ENCODE measurements around the gene F2RL3.

DNA sequence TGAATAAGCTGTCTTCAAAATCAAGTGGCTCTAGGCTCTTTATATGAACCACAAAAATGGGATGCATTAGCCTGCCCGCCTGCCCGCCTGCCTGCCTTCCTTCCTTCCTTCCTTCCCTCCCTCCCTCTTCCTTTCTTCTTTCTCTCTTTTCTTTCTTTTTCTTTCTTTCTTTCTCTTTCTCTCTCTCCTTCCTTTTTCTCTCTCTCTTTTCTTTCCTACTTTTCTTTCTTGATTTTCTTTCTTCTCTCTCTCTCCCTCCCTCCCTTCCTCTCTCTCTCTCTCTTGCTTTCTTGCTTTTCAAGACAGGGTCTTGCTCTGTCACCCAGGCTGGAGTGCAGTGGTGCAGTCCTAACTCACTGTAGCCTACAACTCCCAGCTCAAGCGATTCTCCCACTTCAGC is 26.9 kb downstream of the F2RL3 start:
- no peak for TF ChIP-seq EP300 (conservative IDR thresholded peaks at IDR 0.05; ENCODE audit: poor library complexity, severe bottlenecking)
- TF ChIP-seq, protein P1, sequence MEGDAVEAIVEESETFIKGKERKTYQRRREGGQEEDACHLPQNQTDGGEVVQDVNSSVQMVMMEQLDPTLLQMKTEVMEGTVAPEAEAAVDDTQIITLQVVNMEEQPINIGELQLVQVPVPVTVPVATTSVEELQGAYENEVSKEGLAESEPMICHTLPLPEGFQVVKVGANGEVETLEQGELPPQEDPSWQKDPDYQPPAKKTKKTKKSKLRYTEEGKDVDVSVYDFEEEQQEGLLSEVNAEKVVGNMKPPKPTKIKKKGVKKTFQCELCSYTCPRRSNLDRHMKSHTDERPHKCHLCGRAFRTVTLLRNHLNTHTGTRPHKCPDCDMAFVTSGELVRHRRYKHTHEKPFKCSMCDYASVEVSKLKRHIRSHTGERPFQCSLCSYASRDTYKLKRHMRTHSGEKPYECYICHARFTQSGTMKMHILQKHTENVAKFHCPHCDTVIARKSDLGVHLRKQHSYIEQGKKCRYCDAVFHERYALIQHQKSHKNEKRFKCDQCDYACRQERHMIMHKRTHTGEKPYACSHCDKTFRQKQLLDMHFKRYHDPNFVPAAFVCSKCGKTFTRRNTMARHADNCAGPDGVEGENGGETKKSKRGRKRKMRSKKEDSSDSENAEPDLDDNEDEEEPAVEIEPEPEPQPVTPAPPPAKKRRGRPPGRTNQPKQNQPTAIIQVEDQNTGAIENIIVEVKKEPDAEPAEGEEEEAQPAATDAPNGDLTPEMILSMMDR (IDR thresholded peaks at IDR 0.05; ENCODE audit: poor library complexity, severe bottlenecking): no peak
- TF ChIP-seq MXI1 (conservative IDR thresholded peaks at IDR 0.05; ENCODE audit: poor library complexity, severe bottlenecking): no peak
- no peak for TF ChIP-seq POLR2AphosphoS5 (IDR thresholded peaks at IDR 0.05)
- TF ChIP-seq RAD21 (conservative IDR thresholded peaks at IDR 0.05): no peak
- TF ChIP-seq EZH2 (IDR thresholded peaks at IDR 0.05; ENCODE audit: borderline replicate concordance, insufficient read depth, low read length, poor library complexity, severe bottlenecking): no peak
- TF ChIP-seq, protein P2, sequence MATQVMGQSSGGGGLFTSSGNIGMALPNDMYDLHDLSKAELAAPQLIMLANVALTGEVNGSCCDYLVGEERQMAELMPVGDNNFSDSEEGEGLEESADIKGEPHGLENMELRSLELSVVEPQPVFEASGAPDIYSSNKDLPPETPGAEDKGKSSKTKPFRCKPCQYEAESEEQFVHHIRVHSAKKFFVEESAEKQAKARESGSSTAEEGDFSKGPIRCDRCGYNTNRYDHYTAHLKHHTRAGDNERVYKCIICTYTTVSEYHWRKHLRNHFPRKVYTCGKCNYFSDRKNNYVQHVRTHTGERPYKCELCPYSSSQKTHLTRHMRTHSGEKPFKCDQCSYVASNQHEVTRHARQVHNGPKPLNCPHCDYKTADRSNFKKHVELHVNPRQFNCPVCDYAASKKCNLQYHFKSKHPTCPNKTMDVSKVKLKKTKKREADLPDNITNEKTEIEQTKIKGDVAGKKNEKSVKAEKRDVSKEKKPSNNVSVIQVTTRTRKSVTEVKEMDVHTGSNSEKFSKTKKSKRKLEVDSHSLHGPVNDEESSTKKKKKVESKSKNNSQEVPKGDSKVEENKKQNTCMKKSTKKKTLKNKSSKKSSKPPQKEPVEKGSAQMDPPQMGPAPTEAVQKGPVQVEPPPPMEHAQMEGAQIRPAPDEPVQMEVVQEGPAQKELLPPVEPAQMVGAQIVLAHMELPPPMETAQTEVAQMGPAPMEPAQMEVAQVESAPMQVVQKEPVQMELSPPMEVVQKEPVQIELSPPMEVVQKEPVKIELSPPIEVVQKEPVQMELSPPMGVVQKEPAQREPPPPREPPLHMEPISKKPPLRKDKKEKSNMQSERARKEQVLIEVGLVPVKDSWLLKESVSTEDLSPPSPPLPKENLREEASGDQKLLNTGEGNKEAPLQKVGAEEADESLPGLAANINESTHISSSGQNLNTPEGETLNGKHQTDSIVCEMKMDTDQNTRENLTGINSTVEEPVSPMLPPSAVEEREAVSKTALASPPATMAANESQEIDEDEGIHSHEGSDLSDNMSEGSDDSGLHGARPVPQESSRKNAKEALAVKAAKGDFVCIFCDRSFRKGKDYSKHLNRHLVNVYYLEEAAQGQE (IDR thresholded peaks at IDR 0.05; ENCODE audit: borderline replicate concordance): no peak
- TF ChIP-seq SMC3 (conservative IDR thresholded peaks at IDR 0.05; ENCODE audit: poor library complexity): no peak
- TF ChIP-seq TAF1 (IDR thresholded peaks at IDR 0.05; ENCODE audit: low read depth): no peak
